Islet precursor cell (in vitro differentiated cells): Measurements from ENCODE around the gene NUDT22.
"Not testable (repeated sequence)": the region's sequence is repeated elsewhere in the genome, so short reads cannot be mapped to it uniquely, and the experiment has no call there.

Experiments used
- DNase-seq: peaks from one replicate; pipeline ENCODE4 v3.0.0-alpha.2; 2018

NUDT22 gene

GRCh38 chr11:64245401-64245796, 19.3 kb downstream of the NUDT22 start:
- DNase-seq = no peak

- DNase-seq = peak; percentile 98
Observed at GRCh38 chr11:64245797-64246620, 19.9 kb downstream of the NUDT22 start.

GRCh38 chr11:64246621-64246870, 20.5 kb downstream of the NUDT22 start:
- not testable (repeated sequence) for DNase-seq

GRCh38 chr11:64246871-64247728, 21.0 kb downstream of the NUDT22 start, which contains the start of gene PPP1R14B:
Gene PPP1R14B, minus strand, starts transcription at chr11:64246943. Its CDS starts 270 bp downstream, at chr11:64246673.
- peak; percentile 95 for DNase-seq

GRCh38 chr11:64247729-64248531, 21.9 kb downstream of the NUDT22 start:
- DNase-seq = no peak

GRCh38 chr11:64248578-64248977, 22.5 kb downstream of the NUDT22 start:
- no peak for DNase-seq

GRCh38 chr11:64249038-64249437, 23.0 kb downstream of the NUDT22 start:
- no peak for DNase-seq

- no peak for DNase-seq
Observed at GRCh38 chr11:64249563-64250414, 23.7 kb downstream of the NUDT22 start.

- no peak for DNase-seq
Observed at GRCh38 chr11:64250415-64251015, 24.4 kb downstream of the NUDT22 start.

- peak; percentile 79 for DNase-seq
Observed at GRCh38 chr11:64251016-64251752, 25.1 kb downstream of the NUDT22 start, which contains the start of gene PLCB3. Gene PLCB3, plus strand, starts transcription at chr11:64251530. Its CDS starts 120 bp downstream, at chr11:64251650.

- DNase-seq = no peak
Observed at GRCh38 chr11:64251753-64252002, 25.6 kb downstream of the NUDT22 start.

GRCh38 chr11:64252003-64252872, 26.2 kb downstream of the NUDT22 start:
- peak; percentile 75 for DNase-seq

GRCh38 chr11:64253043-64253442, 27.0 kb downstream of the NUDT22 start:
- DNase-seq = no peak

- DNase-seq = no peak
Observed at GRCh38 chr11:64253481-64253880, 27.4 kb downstream of the NUDT22 start.

- DNase-seq = no peak
Observed at GRCh38 chr11:64254326-64254725, 28.3 kb downstream of the NUDT22 start.

- DNase-seq = no peak
Observed at GRCh38 chr11:64255135-64256128, 29.4 kb downstream of the NUDT22 start.

GRCh38 chr11:64256300-64256699, 30.2 kb downstream of the NUDT22 start:
- no peak for DNase-seq

GRCh38 chr11:64258356-64258755, 32.3 kb downstream of the NUDT22 start:
- DNase-seq = no peak
